DOHH2 (cell line): ENCODE data around the gene PTCD3.

ENCODE experiments used
- CTCF ChIP-seq: fragments of 200-600 bp; sonication (generic); IDR thresholded peaks from one replicate; pipeline ENCODE4 v1.5.1; 2014; ENCODE audit warnings: antibody characterized with exemption, mild to moderate bottlenecking, low read depth, low read length; ENCODE audit not compliant: poor library complexity, severe bottlenecking
- EZH2phosphoT487 ChIP-seq: fragments of 200-600 bp; sonication (generic); IDR thresholded peaks from 2 replicates; pipeline ENCODE4 v1.6.1; 2017; ENCODE audit warnings: borderline replicate concordance, mild to moderate bottlenecking, antibody characterized with exemption, low read length, moderate library complexity, mixed read lengths

GRCh38 chr2:86138736-86139625 is 32.9 kb downstream of the PTCD3 start:
- TF ChIP-seq CTCF: no peak
- no peak for TF ChIP-seq EZH2phosphoT487
